HG03432 (cell line): ENCODE data around the gene DIP2A.
"Not testable (repeated sequence)": the region's sequence is repeated elsewhere in the genome, so short reads cannot be mapped to it uniquely, and the experiment has no call there.

ENCODE experiments used
- ATAC-seq: cut with Tn5 transposase; IDR thresholded peaks from one replicate; pipeline ENCODE4 v1.9.1; 2021; ENCODE audit warnings: mild to moderate bottlenecking, moderate library complexity; ENCODE audit not compliant: unreplicated experiment

The DIP2A gene

GRCh38 chr21:46572850-46573249, 114.2 kb downstream of the DIP2A start:
- no peak for ATAC-seq

GRCh38 chr21:46577786-46578185, 119.1 kb downstream of the DIP2A start:
- ATAC-seq: not testable (repeated sequence)

- not testable (repeated sequence) for ATAC-seq
These were observed 120.7 kb downstream of the DIP2A start for GRCh38 chr21:46579394-46579793.

- no peak for ATAC-seq
These were observed 123.2 kb downstream of the DIP2A start for GRCh38 chr21:46581780-46582307.

- ATAC-seq: no peak
These were observed 126.7 kb downstream of the DIP2A start for GRCh38 chr21:46585191-46585953.

GRCh38 chr21:46594276-46594675, 135.6 kb downstream of the DIP2A start:
- ATAC-seq: no peak

GRCh38 chr21:46596201-46596600, 137.5 kb downstream of the DIP2A start:
- ATAC-seq: no peak

GRCh38 chr21:46597031-46597430, 138.3 kb downstream of the DIP2A start:
- ATAC-seq: no peak

GRCh38 chr21:46597896-46598343, 139.2 kb downstream of the DIP2A start:
- ATAC-seq: no peak

- ATAC-seq: no peak
These were observed 140.2 kb downstream of the DIP2A start for GRCh38 chr21:46598581-46599572.

GRCh38 chr21:46600305-46600704, 141.6 kb downstream of the DIP2A start:
- ATAC-seq: no peak

- ATAC-seq: no peak
These were observed 142.3 kb downstream of the DIP2A start for GRCh38 chr21:46600978-46601377.

GRCh38 chr21:46603228-46603627, 144.5 kb downstream of the DIP2A start:
- ATAC-seq: no peak

- ATAC-seq: no peak
These were observed 145.8 kb downstream of the DIP2A start for GRCh38 chr21:46604329-46604974.

GRCh38 chr21:46604975-46605766, 146.5 kb downstream of the DIP2A start, which contains the start of gene S100B:
S100B (minus strand) TSS chr21:46605082; CDS start chr21:46602415, 2,667 bp downstream.
- ATAC-seq: no peak

GRCh38 chr21:46605767-46606426, 147.2 kb downstream of the DIP2A start:
- ATAC-seq: peak; percentile 61

- ATAC-seq: no peak
These were observed 147.7 kb downstream of the DIP2A start for GRCh38 chr21:46606427-46606813.

GRCh38 chr21:46607636-46608035, 148.9 kb downstream of the DIP2A start:
- no peak for ATAC-seq

- ATAC-seq: no peak
These were observed 150.0 kb downstream of the DIP2A start for GRCh38 chr21:46608672-46609111.
